Transverse colon (tissue), 4 donors: ENCODE data around the gene ENPP7. TPM values are rescaled to one million over a fixed set of nuclear protein-coding genes. Genes with fewer than 3 reads are reported as not detected.
"Not testable (repeated sequence)": the region's sequence is repeated elsewhere in the genome, so short reads cannot be mapped to it uniquely, and the experiment has no call there.

ENCODE experiments used
- DNase-seq: peaks from one replicate; pipeline ENCODE4 v3.0.0-alpha.2; 2019
- H3K27ac ChIP-seq, 4 donors: fragments of 200-600 bp; sonication (generic); 2 replicates each; pipeline ENCODE4 v1.5.1; 2016 to 2018; ENCODE audit warnings: inconsistent platforms in 4 of 4
- H3K27me3 ChIP-seq: fragments of 200-600 bp; sonication (generic); 2 replicates; pipeline ENCODE4 v1.5.1; 2017; ENCODE audit warnings: inconsistent platforms
- H3K36me3 ChIP-seq, 4 donors: fragments of 200-600 bp; sonication (generic); 2 replicates each; pipeline ENCODE4 v1.5.1; 2017 to 2019; ENCODE audit warnings: inconsistent platforms in 4 of 4
- H3K4me1 ChIP-seq, 4 donors: fragments of 200-600 bp; sonication (generic); 2 replicates each; pipeline ENCODE4 v1.5.1; 2017 to 2020; ENCODE audit warnings: inconsistent platforms in 4 of 4
- H3K4me3 ChIP-seq, 4 donors: fragments of 200-600 bp; sonication (generic); 1 replicate in 1 of 4; 2 replicates in 3 of 4; pipeline versions ENCODE4 v1.5.1 to v1.6.1; 2017 to 2019; ENCODE audit warnings: inconsistent platforms in 4 of 4
- H3K9me3 ChIP-seq, 2 donors: fragments of 200-600 bp; sonication (generic); 2 replicates each; pipeline ENCODE4 v1.5.1; 2017 to 2019; ENCODE audit warnings: inconsistent platforms in 2 of 2
- EP300 ChIP-seq: sonication (generic); formaldehyde crosslinking; IDR thresholded peaks from one replicate; pipeline ENCODE4 v1.6.1; 2017; ENCODE audit warnings: antibody characterized with exemption, low read depth
- POLR2A ChIP-seq: fragments of 450-650 bp; IDR thresholded peaks from one replicate; pipeline ENCODE4 v1.6.1; 2016; ENCODE audit warnings: antibody characterized with exemption, mild to moderate bottlenecking, moderate library complexity
- POLR2AphosphoS5 ChIP-seq, 3 donors: sonication (generic); formaldehyde crosslinking; IDR thresholded peaks; one replicate each; pipeline ENCODE4 v1.6.1; 2016; ENCODE audit warnings: antibody characterized with exemption in 3 of 3
- WGBS, 2 donors: methylation state at CpG; one replicate each; pipeline ENCODE4 v1.1.5; 2018; ENCODE audit warnings: low coverage in 1 of 2; 5-methylcytosine and 5-hydroxymethylcytosine counted together
- in situ Hi-C, 4 donors: fragments of 200-750 bp; cut with MboI; loops; one replicate each; pipeline versions ENCODE4 v1.15.0 to v1.15.1; 2017; ENCODE audit warnings: low sequenced_read_pairs in 3 of 4, low pct_ligation_motif_present in 1 of 4, low pct_unique_long_range_greater_than_20kb in 1 of 4
- intact Hi-C: fragments of 100-400 bp; cut with DNase I; formaldehyde crosslinking; loops from one replicate; pipeline ENCODE4 v1.15.1; 2023; ENCODE audit warnings: low total_unique reads
- total RNA-seq, 4 donors: library from RNA; depleted of rRNA; stranded (reverse); fragments of >200 nt; gene quantifications; one replicate each; pipeline ENCODE4 v1.1.0, GENCODE V29; 2016
- TF ChIP-seq, protein P1 (sequence below), 5 experiments: fragments of 200-600 bp in 3 of 5; fragments of 450-650 bp in 2 of 5; sonication (generic) in 3 of 5; IDR thresholded peaks; 1 replicate in 2 of 5; 2 replicates in 3 of 5; pipeline ENCODE4 v1.5.1; 2016 to 2017; ENCODE audit warnings: antibody characterized with exemption in 5 of 5, inconsistent platforms in 3 of 5, mild to moderate bottlenecking in 2 of 5, moderate library complexity in 1 of 5

ENPP7 gene
- total RNA-seq, 4 donors from 2014 or later: 0.16 TPM; not detected in 3

DNA sequence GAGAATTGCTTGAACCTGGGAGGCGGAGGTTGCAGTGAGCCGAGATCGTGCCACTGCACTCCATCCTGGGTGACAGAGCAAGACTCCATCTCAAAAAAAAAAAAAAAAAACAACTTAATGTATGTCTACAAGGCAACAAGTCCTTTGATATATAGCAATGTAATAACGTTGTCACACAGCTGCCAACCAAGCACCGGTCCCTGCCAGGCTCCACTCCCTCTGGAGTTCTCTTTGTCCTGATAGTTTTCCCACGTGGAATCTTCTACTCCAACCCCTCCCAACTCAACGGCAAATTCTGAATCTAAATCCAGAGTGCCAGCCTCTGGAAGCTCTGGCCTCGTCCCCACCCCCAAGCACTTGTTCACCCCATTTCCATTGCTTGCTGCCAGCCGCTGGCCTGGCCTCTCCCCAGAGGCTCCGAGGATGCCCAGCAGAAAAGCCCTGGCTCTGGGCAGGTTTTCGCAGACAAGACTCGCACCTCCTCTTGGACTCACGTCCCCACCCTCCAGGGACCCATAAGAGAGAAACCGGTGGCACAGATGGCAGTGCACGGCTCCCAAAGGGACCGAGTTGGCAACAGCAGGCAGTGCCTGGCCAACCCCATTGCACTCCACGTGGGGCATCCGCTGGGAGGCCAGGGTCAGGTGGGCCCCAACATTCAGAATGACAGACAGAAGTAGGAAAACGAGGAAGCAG is 31.3 kb downstream of the ENPP7 start:
- TF ChIP-seq EP300 (no peak), POLR2A (no peak), POLR2AphosphoS5 (IDR thresholded peaks at IDR 0.05) (no peak)
- TF ChIP-seq, protein P1, sequence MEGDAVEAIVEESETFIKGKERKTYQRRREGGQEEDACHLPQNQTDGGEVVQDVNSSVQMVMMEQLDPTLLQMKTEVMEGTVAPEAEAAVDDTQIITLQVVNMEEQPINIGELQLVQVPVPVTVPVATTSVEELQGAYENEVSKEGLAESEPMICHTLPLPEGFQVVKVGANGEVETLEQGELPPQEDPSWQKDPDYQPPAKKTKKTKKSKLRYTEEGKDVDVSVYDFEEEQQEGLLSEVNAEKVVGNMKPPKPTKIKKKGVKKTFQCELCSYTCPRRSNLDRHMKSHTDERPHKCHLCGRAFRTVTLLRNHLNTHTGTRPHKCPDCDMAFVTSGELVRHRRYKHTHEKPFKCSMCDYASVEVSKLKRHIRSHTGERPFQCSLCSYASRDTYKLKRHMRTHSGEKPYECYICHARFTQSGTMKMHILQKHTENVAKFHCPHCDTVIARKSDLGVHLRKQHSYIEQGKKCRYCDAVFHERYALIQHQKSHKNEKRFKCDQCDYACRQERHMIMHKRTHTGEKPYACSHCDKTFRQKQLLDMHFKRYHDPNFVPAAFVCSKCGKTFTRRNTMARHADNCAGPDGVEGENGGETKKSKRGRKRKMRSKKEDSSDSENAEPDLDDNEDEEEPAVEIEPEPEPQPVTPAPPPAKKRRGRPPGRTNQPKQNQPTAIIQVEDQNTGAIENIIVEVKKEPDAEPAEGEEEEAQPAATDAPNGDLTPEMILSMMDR (IDR thresholded peaks at IDR 0.05): no peak
- no peak for DNase-seq
- WGBS, 2 donors: 68 to 74% methylated on average over 5 to 19 of the region's 19 CpGs
- Histone ChIP-seq H3K9me3 (no peaks in the 10 kb centered on the region), H3K27ac (no peak overlapping the region), H3K4me1 (no peaks in the 10 kb centered on the region), H3K4me3 (no peak overlapping the region), H3K36me3 (no peaks in the 10 kb centered on the region), H3K27me3 (peaks cover 27% of the 10 kb centered on the region)
- in situ Hi-C loops (no loop called here), intact Hi-C loops (no loop called here)

DNA sequence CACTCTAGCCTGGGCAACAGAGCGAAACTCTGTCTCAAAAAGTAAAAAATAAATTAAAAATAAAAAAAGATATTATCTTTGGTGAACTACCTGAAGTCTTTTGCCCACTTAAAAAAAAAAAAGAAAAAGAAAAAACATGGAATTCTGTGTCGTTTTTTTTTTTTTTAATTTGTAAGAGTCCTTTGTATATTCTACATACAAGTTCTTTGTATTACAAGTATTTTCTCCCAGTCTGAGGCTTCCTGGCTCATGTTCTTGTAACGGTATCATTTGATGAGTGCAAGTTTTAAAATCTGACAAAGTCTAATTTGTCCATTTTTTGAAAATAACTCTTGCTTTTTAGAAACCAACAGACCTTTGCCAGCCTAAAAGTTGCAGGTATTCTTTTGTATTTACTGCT is 35.0 kb downstream of the ENPP7 start:
- WGBS, 2 donors: 57 to 78% methylated on average over 3 of the region's 3 CpGs
- H3K4me3 ChIP-seq: no peak overlapping the region
- no peaks in the 10 kb centered on the region for H3K9me3 ChIP-seq
- DNase-seq: no peak
- TF ChIP-seq, protein P1 (IDR thresholded peaks at IDR 0.05): no peak
- TF ChIP-seq EP300 (no peak), POLR2AphosphoS5 (IDR thresholded peaks at IDR 0.05) (no peak), POLR2A (no peak)
- H3K27me3 ChIP-seq: peaks cover 35% of the 10 kb centered on the region
- H3K27ac ChIP-seq: no peak overlapping the region
- intact Hi-C loops (no loop called here), in situ Hi-C loops (no loop called here)
- H3K4me1 ChIP-seq: no peaks in the 10 kb centered on the region
- H3K36me3 ChIP-seq: no peaks in the 10 kb centered on the region

DNA sequence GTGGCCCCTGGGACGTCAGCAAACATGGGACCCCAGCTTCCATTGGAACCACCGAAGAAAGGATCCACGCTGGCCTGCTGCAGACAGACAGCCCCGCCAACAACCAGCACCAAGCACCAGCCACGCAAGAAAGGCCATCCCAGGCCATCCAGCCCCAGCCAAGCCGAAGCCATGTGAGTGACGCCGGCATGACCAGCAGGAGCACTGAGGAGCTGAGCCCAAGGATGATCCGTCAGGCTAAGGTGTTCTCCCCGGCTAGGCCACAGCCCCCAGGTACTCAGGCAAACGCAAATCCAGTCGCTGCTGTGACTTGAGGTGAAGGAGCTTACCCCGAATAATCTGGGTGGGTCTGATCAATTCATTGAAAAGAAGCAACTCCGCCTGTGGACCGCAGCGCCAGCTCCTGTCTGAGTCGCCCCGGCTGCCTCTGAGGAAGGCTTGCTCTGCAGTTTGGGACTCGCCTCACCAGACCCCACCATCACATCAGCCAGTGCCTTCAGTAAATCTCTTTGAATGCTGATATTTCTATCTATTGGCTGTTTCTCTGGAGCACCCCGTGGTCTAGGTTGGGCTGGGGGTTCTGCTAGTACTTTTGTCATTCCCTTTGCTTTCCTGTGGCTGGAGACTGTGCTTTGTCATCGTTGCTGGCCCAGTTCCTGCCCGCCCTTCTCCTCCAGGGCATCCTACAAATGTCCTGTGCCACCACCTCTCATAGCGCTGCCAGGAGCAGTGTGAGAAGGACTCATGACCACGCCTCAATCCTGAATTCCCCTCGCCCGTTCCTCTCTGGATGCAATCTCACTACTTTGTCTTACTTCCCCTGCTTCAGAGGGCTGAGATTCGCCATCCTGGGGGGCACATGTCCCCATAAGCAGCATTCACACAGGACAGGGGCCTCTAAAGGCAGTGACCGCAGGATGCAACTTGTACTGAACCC is 39.1 kb downstream of the ENPP7 start:
- H3K27ac ChIP-seq: no peak overlapping the region
- no peak overlapping the region for H3K4me3 ChIP-seq
- in situ Hi-C loops (no loop called here), intact Hi-C loops (no loop called here)
- no peak for DNase-seq
- no peaks in the 10 kb centered on the region for H3K9me3 ChIP-seq
- 79 to 100% methylated on average over 1 to 25 of the region's 28 CpGs for WGBS, 2 donors
- H3K36me3 ChIP-seq: no peaks in the 10 kb centered on the region
- H3K4me1 ChIP-seq: no peaks in the 10 kb centered on the region
- TF ChIP-seq POLR2AphosphoS5 (IDR thresholded peaks at IDR 0.05): no peak
- peaks cover 74% of the 10 kb centered on the region for H3K27me3 ChIP-seq

DNA sequence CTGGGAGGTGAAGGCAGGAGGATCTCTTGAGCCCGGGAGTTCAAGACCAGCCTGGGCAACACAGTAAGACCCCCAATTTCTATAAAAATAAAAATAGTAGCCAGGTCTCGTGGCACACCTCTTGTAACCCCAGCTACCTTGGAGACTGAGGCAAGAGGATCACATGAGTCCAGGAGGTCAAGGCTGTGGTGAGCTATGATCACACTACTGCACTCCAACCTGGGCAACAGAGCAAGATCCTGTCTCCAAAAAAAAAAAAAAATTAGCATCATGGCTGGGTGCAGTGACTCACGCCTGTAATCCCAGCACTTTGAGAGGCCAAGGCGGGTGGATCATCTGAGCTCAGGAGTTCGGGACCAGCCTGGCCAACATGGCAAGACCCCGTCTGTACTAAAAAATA is 40.5 kb downstream of the ENPP7 start:
- Histone ChIP-seq H3K36me3 (no peaks in the 10 kb centered on the region), H3K27me3 (peaks cover 77% of the 10 kb centered on the region), H3K4me3 (no peak overlapping the region), H3K27ac (no peak overlapping the region), H3K9me3 (no peaks in the 10 kb centered on the region), H3K4me1 (peaks cover 0 to under 1% (median 0%) of the 10 kb centered on the region in 4 donors)
- intact Hi-C loops: no loop called here
- TF ChIP-seq EP300 (no peak), POLR2A (no peak), POLR2AphosphoS5 (IDR thresholded peaks at IDR 0.05) (no peak)
- TF ChIP-seq, protein P1 (IDR thresholded peaks at IDR 0.05): no peak
- in situ Hi-C loops: no loop called here
- no peak for DNase-seq
- 87 to 89% methylated on average over 3 to 6 of the region's 6 CpGs for WGBS, 2 donors

DNA sequence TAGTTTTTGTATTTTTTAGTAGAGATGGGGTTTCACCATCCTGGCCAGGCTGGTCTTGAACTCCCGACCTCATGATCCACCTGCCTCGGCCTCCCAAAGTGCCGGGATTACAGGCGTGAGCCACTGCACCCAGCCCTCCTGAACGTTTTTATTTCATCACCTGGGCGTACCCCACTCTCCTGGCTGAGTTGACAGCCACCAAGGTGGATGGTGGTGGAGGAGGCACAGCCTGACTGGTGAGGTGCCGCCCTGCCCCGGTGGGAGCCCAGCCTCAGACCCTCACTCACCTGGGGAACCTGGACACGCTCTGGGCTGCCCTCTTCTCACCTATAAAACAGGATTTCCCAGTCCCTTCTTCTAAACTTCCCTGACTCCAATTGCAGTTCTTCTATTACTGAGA is 42.0 kb downstream of the ENPP7 start:
- H3K27ac ChIP-seq, in situ Hi-C loops, H3K4me3 ChIP-seq, H3K9me3 ChIP-seq, H3K36me3 ChIP-seq, intact Hi-C loops, DNase-seq: not testable (repeated sequence)
- 56 to 61% methylated on average over 4 to 9 of the region's 9 CpGs for WGBS, 2 donors
- H3K4me1 ChIP-seq: peaks cover 0 to 14% (median 8%) of the 10 kb centered on the region in 4 donors
- peaks cover 81% of the 10 kb centered on the region for H3K27me3 ChIP-seq
